Measurements from ENCODE around the gene TMEM170A.

Gene TMEM170A

DNA sequence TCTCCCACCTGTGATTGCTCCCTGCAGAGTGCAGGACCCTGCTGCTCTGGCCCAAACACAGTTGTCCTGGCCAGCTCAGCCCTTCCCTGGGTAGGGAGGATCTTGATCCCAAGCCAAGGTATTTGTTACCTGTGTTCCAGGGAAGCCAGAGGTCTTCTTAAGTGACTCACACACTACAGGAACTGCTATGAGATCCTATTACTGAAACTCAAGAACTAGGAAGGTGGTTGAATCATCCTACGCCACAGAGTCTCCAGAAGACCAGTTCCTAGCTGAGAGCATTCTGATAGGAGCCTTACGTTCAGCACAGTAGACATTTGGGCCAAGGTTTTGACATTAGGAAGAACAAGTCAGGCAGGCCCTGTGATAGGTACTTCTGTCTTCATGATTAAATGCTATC, 18.7 kb upstream of the TMEM170A start:
- Histone ChIP-seq H3K9ac (ENCODE audit: low read length) (no peak overlapping the region), H2AFZ (ENCODE audit: low read depth, low read length) (no peak overlapping the region), H3K27ac (ENCODE audit: low read length) (no peak overlapping the region)

DNA sequence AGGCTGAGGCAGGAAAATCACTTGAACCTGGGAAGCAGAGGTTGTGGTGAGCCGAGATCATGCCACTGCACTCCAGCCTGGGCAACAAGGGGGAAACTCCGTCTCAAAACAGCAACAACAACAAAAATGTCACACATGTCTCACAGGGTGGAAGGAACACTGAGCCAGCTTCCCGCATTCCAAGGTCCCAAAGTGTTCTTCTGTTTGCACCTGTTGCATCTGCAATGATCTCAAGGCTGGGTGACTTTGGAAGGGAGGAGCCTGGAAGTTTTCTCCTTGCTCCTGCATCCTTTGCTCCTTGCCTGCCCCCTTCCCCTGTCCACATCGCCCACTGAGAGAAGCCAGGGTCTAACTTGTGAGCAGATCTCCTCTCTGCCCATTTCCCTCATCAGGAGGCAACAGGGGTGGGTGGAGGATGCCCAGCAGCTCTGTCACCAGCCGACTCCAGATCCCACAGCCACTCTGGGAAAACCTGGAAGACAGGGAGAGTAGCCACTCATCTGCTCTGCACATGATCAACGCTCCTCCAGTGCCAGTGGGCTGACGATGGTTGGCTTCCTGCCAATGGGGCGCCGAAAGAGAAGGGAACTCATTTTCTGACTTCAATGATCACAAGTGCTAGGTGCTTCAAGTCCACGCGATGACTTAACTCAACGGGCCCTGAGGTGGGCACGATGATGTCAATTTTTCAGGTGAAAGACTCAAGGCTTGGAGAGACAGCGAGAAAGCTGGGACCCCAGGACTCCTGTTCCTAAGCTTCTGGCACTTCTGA, 18.1 kb upstream of the TMEM170A start:
- Histone ChIP-seq H2AFZ (ENCODE audit: low read depth, low read length) (no peak overlapping the region), H3K27me3 (ENCODE audit: low read depth, low read length) (peaks cover 3% of the 10 kb centered on the region; the same call in 1 of the 2 replicates), H3K79me2 (ENCODE audit: low read length) (no peaks in the 10 kb centered on the region), H3K9ac (ENCODE audit: low read length) (no peak overlapping the region), H3K9me3 (ENCODE audit: insufficient read depth, low read length) (no peaks in the 10 kb centered on the region), H3K4me1 (ENCODE audit: low read length) (peaks cover 10% of the 10 kb centered on the region), H3K27ac (ENCODE audit: low read length) (no peak overlapping the region), H3K4me2 (ENCODE audit: low read length) (no peak overlapping the region), H4K20me1 (ENCODE audit: insufficient read depth, low read length) (no peaks in the 10 kb centered on the region), H3K4me3 (ENCODE audit: low read length) (no peak overlapping the region), H3K36me3 (replicated peaks; ENCODE audit: low read depth, low read length) (no peaks in the 10 kb centered on the region)
- TF ChIP-seq, protein P1, sequence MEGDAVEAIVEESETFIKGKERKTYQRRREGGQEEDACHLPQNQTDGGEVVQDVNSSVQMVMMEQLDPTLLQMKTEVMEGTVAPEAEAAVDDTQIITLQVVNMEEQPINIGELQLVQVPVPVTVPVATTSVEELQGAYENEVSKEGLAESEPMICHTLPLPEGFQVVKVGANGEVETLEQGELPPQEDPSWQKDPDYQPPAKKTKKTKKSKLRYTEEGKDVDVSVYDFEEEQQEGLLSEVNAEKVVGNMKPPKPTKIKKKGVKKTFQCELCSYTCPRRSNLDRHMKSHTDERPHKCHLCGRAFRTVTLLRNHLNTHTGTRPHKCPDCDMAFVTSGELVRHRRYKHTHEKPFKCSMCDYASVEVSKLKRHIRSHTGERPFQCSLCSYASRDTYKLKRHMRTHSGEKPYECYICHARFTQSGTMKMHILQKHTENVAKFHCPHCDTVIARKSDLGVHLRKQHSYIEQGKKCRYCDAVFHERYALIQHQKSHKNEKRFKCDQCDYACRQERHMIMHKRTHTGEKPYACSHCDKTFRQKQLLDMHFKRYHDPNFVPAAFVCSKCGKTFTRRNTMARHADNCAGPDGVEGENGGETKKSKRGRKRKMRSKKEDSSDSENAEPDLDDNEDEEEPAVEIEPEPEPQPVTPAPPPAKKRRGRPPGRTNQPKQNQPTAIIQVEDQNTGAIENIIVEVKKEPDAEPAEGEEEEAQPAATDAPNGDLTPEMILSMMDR (IDR thresholded peaks at IDR 0.05; ENCODE audit: low read depth, low read length), result no peak
- TF ChIP-seq EZH2phosphoT487 (IDR thresholded peaks at IDR 0.05; ENCODE audit: low read depth), result no peak

More for the DNA sequence above, 18.7 kb upstream of the TMEM170A start:
- Histone ChIP-seq H3K79me2 (ENCODE audit: low read length) (no peaks in the 10 kb centered on the region), H3K4me2 (ENCODE audit: low read length) (no peak overlapping the region), H4K20me1 (ENCODE audit: insufficient read depth, low read length) (no peaks in the 10 kb centered on the region), H3K4me1 (ENCODE audit: low read length) (peaks cover 4% of the 10 kb centered on the region), H3K4me3 (ENCODE audit: low read length) (no peak overlapping the region), H3K36me3 (replicated peaks; ENCODE audit: low read depth, low read length) (no peaks in the 10 kb centered on the region), H3K27me3 (ENCODE audit: low read depth, low read length) (peaks cover 3% of the 10 kb centered on the region; the same call in 1 of the 2 replicates), H3K9me3 (ENCODE audit: insufficient read depth, low read length) (no peaks in the 10 kb centered on the region)
- no peak for TF ChIP-seq EZH2phosphoT487 (IDR thresholded peaks at IDR 0.05; ENCODE audit: low read depth)
- TF ChIP-seq, protein P1 (IDR thresholded peaks at IDR 0.05; ENCODE audit: low read depth, low read length), result no peak

DNA sequence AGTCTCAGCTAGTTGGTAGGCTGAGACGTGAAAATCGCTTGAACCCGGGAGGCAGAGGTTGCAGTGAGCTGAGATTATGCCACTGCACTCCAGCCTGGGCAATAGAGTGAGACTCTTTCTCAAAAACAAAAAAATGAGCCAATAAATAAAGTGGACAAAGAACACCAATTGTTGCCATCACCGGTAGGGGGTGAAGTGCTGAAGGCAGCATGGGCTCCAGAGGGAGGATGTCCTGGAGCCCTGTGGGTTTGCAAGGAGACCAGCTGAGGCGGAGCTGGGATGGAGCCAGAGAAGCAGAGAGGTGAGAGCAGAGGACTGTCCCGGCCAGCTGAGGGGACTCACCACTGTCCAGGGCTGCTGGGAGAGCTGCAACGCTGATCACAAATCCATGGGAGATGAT, 17.0 kb upstream of the TMEM170A start:
- no peak overlapping the region for H3K27ac ChIP-seq (ENCODE audit: low read length)
- H3K4me1 ChIP-seq (ENCODE audit: low read length), result peaks cover 10% of the 10 kb centered on the region
- H3K4me3 ChIP-seq (ENCODE audit: low read length), result no peak overlapping the region
- H3K4me2 ChIP-seq (ENCODE audit: low read length), result no peak overlapping the region
- no peak overlapping the region for H3K9ac ChIP-seq (ENCODE audit: low read length)
- H3K79me2 ChIP-seq (ENCODE audit: low read length), result no peaks in the 10 kb centered on the region
- H2AFZ ChIP-seq (ENCODE audit: low read depth, low read length), result no peak overlapping the region
- peaks cover 7% of the 10 kb centered on the region; the same call in 1 of the 2 replicates for H3K27me3 ChIP-seq (ENCODE audit: low read depth, low read length)
- H3K36me3 ChIP-seq (replicated peaks; ENCODE audit: low read depth, low read length), result no peaks in the 10 kb centered on the region
- H4K20me1 ChIP-seq (ENCODE audit: insufficient read depth, low read length), result no peaks in the 10 kb centered on the region
- TF ChIP-seq, protein P1 (IDR thresholded peaks at IDR 0.05; ENCODE audit: low read depth, low read length), result no peak
- no peak for TF ChIP-seq EZH2phosphoT487 (IDR thresholded peaks at IDR 0.05; ENCODE audit: low read depth)
- no peaks in the 10 kb centered on the region for H3K9me3 ChIP-seq (ENCODE audit: insufficient read depth, low read length)

DNA sequence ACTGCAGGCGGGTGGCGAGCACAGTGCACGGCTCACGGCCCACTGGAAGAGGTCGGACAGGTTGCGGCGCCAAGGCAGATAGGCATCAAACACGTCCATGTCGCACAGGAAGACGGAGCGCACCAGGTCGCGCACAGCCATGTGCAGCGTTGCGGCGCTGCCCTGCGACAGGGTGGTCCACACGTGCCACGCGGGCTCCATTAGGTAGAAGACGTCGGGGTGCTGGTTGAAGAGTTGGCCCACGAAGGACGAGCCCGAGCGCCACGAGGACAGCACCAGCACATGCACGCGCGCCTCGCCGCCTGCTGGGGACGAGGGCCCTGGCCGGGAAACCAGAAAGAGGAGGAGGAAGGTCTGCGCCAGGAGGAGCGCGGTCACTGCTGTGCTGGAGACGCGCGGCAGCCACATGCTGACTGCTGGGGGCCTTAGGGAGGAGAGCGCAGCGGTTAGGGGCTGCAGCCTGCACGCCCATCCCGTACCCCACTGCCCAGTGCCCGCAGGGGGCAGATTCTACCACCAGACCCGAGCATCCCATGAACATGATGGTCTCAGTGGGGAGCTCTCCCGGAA, 15.0 kb upstream of the TMEM170A start:
- Histone ChIP-seq H3K4me1 (ENCODE audit: low read length) (peaks cover 10% of the 10 kb centered on the region), H3K36me3 (replicated peaks; ENCODE audit: low read depth, low read length) (no peaks in the 10 kb centered on the region), H3K9me3 (ENCODE audit: insufficient read depth, low read length) (no peaks in the 10 kb centered on the region)

More for the DNA sequence above, 15.0 kb upstream of the TMEM170A start:
- H3K9ac ChIP-seq (ENCODE audit: low read length), result no peak overlapping the region
- H4K20me1 ChIP-seq (ENCODE audit: insufficient read depth, low read length), result no peaks in the 10 kb centered on the region
- no peak overlapping the region for H3K4me2 ChIP-seq (ENCODE audit: low read length)
- H3K27me3 ChIP-seq (ENCODE audit: low read depth, low read length), result peaks cover 4% of the 10 kb centered on the region; the same call in 1 of the 2 replicates
- H2AFZ ChIP-seq (ENCODE audit: low read depth, low read length), result no peak overlapping the region
- no peak overlapping the region for H3K27ac ChIP-seq (ENCODE audit: low read length)
- H3K79me2 ChIP-seq (ENCODE audit: low read length), result no peaks in the 10 kb centered on the region
- H3K4me3 ChIP-seq (ENCODE audit: low read length), result no peak overlapping the region
- TF ChIP-seq EZH2phosphoT487 (IDR thresholded peaks at IDR 0.05; ENCODE audit: low read depth), result no peak
- TF ChIP-seq, protein P1 (IDR thresholded peaks at IDR 0.05; ENCODE audit: low read depth, low read length), result no peak

Measured in OCI-LY3 (cell line).